Forelimb muscle (tissue), 1 donor: ENCODE measurements around the gene C10orf67. TPM values are rescaled to one million over a fixed set of nuclear protein-coding genes. Genes with fewer than 3 reads are reported as not detected.

Experiments
- DNase-seq: peaks from one replicate; pipeline ENCODE4 v3.0.0-alpha.2; 2013; ENCODE audit warnings: low read depth
- polyA plus RNA-seq: library from polyadenylated mRNA; unstranded; fragments of 120-200 nt; gene quantifications from one replicate; pipeline ENCODE4 v1.2.1, GENCODE V29; 2013; ENCODE audit not compliant: insufficient read length

Gene C10orf67
- polyA plus RNA-seq, 1 donor = 0.11 TPM

DNA sequence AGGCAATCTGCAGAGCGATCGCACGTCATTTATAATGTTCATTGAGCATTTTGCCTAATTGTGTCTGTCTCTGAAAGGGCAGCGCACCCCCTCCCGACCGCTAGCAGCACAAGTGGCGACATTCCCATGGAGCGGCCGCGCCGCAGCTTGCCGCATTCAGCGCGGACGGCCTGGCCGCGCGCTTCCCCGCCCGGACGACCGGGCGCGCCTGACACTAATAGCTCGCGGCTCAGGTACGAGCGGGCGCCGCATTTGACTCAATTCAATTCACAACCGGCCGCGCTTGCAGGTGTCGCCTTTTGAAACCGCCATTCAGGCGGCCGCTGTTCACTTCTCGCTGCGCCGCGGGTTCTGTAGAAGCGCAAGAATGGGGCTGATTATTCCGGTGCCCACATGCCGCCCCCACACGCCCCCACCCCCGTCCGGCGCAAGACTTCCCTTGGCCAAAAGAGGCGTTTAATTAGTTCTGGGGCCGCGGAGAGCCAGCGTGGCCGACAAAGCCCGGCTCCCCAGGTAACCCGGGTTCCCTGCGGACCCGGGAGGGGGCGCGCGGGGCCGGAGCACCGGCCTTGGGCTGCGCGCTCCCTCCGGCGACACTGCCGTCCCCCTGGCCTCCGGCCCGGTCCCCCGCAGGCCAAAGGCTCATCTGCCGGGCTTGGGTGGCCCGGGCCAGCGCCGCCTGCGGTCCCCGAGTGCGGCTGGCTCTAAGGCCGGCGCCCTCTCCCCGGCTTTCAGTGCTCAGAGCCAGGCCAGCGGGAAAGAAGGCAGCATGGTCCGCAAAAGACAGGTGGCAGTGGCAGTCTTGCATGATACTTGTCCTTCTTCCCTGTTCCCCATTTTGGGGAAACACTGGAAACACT, 171.2 kb downstream of the C10orf67 start:
- DNase-seq = no peak

DNA sequence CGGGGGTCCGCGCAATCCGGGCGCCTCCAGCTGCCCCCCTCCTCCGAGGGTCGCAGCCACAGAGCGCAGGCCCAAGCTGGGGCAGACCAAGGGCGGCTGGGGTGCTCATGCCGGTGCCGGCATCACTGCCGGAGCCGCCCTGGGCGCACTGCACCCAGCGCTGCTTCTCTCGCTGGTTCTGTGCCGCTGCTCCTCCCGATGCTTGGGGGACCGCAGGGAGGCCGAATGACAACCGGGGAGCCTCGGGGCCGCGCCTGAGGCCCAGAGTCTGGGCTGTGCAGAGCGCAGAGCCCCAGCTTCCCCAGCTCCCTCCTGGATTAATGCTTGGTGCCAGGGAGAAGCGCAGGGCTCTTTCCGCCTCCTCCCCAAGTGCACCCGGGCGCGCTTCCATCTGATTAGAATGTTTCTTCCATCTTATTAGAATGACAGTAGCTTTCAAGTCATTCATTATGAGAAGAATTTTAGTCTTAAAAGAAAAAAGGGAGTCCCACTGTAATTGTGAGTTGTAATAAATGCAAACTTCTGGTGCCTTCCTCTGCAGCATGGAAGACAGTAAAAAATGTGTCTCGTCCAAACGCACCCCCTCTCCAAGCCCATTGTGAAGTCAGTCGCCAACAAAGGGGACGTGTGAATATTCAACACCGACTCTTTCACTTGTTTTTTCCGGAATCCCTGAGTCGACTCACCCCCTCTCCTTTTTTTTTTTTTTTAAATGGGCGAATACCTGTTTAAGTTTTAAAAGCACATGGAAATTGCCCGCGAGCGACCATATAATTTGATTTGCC, 172.0 kb downstream of the C10orf67 start:
- DNase-seq = no peak

DNA sequence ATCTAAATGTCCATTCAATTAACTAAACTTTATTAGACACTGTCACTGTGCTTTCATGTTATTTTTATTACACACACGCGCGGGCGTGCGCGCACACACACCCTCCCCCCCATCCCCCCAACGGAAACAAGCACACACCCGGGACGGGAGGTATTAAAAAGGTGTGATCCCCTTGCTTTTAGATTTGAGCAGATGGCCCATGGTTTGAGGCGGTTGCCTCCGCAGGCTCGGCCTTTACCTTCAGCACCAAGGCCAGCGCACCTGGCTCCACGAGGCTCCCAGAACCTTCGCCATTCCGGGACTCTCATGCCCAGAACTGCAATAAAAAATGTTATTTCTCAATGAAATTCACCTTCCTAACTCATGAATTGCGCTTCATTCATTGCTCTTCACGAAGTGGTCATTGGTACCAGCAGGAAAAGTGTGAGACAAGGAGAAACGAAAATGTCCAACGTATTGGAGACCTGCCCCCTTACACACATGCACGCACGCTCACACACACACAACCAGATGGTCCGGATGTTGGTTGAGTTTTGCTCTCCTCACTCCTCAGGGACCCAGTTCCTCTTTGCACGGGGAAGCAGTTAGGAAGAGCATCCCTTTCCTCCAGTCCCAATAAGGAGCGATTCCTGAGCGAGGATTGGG, 173.2 kb downstream of the C10orf67 start:
- DNase-seq = no peak

DNA sequence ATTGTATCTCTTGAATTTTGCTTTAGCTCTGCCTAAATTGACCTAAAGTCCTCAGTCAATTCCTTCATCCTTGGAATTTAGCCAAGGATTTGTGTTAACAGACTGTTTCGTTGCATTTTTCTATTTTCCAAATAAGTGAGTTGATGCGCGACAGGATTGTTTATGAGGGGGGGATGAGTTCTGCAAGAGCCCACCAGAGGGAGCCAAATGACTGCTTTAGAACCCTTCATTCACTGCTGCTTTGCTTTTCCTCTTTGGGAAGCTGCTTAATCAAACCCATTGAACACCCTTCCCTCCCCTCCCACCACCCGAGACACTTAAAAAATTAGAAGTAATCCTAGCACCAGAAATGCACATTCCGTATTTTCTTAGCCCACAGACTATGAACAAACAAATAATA, 186.2 kb downstream of the C10orf67 start:
- DNase-seq = peak; percentile 20

DNA sequence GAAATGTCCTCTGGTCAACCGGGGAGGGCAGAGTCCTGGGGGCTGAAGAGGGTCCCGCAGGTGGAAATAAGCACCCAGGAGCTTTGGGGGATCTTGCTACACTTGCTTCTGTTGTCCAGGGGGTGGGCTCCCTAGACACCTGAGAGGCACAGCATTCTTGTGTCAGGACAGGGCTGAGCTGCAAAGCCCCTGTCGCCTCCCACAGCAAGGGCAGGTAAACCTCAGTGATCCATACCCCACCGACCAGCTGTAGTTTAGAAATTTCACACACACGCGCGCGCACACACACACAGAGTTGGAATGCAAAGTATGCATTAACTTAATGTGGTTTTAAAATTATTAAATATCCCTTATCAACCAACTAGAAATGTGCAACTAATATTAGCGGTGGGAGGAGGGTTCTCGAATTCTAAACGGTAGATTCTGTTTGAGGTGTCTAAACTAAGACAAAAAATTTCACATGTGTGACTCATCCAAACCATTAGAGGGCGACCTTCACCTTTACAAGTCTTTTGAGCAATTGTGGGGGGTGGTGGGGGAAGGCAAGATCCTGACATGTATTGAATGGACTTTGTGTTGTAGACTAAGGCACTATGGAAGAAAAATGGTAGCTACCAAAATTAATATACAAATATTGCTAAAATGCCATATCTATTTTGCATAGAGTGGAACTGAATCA, 186.8 kb downstream of the C10orf67 start:
- DNase-seq = no peak

DNA sequence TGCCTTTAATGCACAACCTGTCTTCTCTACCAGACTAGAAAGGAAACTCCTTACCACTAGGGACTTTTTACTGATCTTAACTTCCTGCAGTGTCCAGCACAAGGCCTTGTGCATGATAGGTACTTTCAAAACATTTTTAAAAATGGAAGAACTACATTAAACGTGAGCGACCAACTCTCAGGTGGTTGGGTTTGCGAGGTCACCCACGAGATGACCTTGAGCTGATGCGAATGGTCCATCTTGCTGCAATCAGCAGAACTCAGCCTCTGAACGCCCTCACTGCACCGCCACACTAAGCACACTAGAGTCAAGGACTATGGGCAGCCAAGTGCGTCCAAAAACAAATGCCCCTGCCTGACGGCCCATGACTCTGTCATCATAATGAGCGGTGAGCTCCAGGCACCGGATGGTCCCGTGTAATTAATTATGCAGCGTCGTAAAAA, 187.3 kb downstream of the C10orf67 start:
- no peak for DNase-seq

DNA sequence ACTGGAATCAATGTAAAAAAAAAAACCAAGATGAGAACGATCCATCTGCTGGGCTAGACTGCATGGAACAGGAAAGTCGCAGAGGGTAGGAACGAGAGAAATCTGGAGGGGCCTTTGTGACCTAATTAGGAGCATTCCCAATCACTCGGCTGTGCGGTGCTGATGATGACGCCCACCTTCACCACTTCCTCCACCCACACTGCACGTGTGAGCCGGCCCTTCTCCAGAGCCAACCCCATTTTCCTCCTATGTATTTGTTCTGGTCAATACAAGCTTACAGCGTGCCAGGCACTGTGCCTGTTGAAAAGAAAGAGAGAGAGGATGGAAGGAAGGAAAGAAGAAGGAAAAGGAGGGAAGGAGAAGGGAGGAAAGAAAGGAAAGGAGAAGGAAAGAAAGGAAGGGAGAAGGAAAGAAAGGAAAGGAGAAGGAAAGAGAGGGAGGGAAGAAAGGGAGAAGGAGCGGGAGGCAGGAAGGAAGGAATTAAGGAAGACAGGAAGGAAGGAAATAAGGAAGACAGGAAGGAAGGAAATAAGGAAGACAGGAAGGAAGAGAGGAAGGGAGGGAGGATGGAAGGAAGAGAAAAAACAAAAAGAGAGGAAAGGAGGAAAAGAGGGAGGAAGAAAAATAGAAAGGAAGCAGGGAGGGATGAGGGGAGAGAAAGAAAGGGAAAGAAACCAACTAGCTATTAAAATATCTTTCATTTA, 188.0 kb downstream of the C10orf67 start:
- DNase-seq = no peak

DNA sequence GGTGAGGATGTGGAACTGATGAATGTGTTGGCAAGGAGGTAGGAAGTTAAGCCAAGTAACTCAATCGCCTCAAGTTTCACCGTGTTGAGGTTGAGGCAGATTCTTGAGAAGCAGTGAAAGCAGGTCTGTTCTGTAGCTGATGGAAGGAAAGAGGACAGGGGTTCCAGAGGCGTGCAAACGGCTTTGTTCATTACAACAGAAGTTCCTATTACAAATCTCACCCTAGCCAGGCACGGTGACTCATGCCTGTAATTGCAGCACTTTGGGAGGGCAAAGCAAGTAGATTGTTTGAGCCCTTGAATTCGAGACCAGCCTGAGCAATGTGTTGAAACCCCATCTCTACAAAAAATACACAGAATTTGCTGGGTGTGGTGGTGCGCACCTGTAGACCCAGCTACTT, 189.4 kb downstream of the C10orf67 start:
- no peak for DNase-seq

Other genes starting within 250 kb of the C10orf67 start
- gene MSRB2, start 249.2 kb downstream of the C10orf67 start, polyA plus RNA-seq = 58.8 TPM
- not detected for gene PTF1A, start 152.5 kb downstream of the C10orf67 start, polyA plus RNA-seq
- gene OTUD1, start 94.3 kb upstream of the C10orf67 start, polyA plus RNA-seq = 100 TPM